ENCODE measurements around the gene TEAD2.

GRCh38 chr19:49333418-49333805 lies 28.8 kb downstream of the TEAD2 start:
- TF ChIP-seq EP300 (IDR thresholded peaks at IDR 0.05): no peak
- TF ChIP-seq, protein P1, sequence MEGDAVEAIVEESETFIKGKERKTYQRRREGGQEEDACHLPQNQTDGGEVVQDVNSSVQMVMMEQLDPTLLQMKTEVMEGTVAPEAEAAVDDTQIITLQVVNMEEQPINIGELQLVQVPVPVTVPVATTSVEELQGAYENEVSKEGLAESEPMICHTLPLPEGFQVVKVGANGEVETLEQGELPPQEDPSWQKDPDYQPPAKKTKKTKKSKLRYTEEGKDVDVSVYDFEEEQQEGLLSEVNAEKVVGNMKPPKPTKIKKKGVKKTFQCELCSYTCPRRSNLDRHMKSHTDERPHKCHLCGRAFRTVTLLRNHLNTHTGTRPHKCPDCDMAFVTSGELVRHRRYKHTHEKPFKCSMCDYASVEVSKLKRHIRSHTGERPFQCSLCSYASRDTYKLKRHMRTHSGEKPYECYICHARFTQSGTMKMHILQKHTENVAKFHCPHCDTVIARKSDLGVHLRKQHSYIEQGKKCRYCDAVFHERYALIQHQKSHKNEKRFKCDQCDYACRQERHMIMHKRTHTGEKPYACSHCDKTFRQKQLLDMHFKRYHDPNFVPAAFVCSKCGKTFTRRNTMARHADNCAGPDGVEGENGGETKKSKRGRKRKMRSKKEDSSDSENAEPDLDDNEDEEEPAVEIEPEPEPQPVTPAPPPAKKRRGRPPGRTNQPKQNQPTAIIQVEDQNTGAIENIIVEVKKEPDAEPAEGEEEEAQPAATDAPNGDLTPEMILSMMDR (IDR thresholded peaks at IDR 0.05): no peak
- no peak for TF ChIP-seq POLR2A (IDR thresholded peaks at IDR 0.05)

Data from ovary (tissue), 3 donors.